GM12891 (cell line): ENCODE data around the gene NUDT4B.
"Not testable (repeated sequence)": the region's sequence is repeated elsewhere in the genome, so short reads cannot be mapped to it uniquely, and the experiment has no call there.

Source experiments
- POLR2A ChIP-seq: IDR thresholded peaks from 2 replicates; pipeline ENCODE4 v1.6.1; 2011; ENCODE audit warnings: low read depth, low read length, control low read depth
- POLR2AphosphoS5 ChIP-seq: IDR thresholded peaks from 2 replicates; pipeline ENCODE4 v1.6.1; 2011; ENCODE audit warnings: low read depth, low read length, control low read depth
- POU2F2 ChIP-seq: IDR thresholded peaks from 2 replicates; pipeline ENCODE4 v1.6.1; 2011; ENCODE audit warnings: low read depth, mild to moderate bottlenecking, control low read depth, low read length, moderate library complexity
- TAF1 ChIP-seq: IDR thresholded peaks from 2 replicates; pipeline ENCODE4 v1.6.1; 2011; ENCODE audit warnings: low read depth, low read length, control low read depth

GRCh38 chr1:148761360-148761759 lies 12.8 kb downstream of the NUDT4B start:
- TF ChIP-seq POLR2AphosphoS5, POLR2A, TAF1, POU2F2: not testable (repeated sequence)
